DMS153 treated with DMSO at 0.1 percent for 48 hours (cell line): ENCODE measurements around the gene DCAF12.

Experiments
- DNase-seq: peaks from one replicate; lab custom pipeline; 2025; ENCODE audit not compliant: unreplicated experiment; lab: John Stamatoyannopoulos, UW

DCAF12 gene

DNA sequence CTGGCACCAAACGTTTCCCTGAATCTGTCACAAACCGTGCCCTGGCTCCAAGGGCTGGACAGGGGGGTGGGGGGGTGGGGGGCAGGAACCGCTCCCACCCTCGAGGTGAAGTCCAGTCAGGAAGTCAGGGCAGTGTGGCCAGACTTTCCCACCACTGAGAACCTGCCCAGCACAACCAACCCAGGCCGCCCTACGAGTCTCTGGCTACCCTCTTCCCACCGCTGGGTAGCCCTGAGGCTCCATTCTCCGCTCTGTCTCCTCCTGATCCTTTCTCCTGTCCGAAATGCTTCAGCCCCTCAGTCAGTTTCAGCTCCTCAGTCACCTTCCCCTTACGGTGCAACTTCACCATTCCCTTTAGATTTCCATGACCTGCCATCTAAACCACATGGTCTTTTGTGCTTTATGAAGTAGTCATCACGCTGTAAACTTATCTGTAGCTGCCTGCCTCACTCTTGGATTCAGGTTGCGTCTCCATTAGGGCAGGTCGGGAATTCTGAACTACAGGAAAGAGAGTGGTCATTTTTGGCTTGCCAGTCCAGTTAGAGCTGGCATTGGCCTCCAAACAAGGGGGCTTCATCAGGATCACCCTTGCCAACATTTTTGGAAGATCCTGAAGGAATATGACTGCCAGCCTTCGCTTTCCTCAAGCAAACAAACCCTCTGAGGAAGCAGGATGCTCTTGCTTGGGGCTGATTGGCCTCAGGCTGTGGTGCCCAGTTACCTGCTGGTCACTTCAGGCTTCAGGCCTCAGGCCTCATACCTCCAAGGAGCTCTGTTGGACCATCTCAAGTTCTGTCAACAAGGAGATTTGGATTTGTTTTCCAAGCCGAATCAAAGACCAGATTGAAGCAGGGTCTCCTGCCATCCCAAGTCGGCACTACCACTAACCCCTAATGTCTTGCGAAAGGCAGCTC is 794 bp upstream of the DCAF12 start:
- no peak for DNase-seq

GRCh38 chr9:34125681-34126206 is 754 bp downstream of the DCAF12 start:
- no peak for DNase-seq

- DNase-seq, result no peak
These were observed 1.6 kb downstream of the DCAF12 start for GRCh38 chr9:34124926-34125325.

GRCh38 chr9:34124099-34124498 is 2.4 kb downstream of the DCAF12 start:
- no peak for DNase-seq

- DNase-seq, result no peak
These were observed 2.8 kb downstream of the DCAF12 start for GRCh38 chr9:34123682-34124081.

DNA sequence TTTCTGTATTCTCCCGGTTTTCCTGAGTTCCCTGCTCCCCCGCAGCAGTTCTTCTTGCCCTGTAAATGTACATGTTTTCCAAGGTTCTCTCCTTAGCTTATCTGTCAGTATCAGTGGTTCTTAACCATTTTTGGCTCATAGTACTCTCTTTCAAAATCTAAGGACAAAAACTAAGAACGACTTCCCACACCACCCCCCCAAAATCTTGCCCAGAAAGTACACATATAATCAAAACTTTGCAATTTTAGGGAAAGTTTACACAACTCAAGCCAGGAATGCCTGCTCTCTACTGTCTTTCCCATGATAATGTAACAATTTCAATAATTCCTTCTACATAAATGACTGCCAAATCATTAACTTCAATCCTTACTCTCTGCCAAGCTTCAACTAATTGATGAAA is 4.5 kb downstream of the DCAF12 start:
- DNase-seq, result no peak

DNA sequence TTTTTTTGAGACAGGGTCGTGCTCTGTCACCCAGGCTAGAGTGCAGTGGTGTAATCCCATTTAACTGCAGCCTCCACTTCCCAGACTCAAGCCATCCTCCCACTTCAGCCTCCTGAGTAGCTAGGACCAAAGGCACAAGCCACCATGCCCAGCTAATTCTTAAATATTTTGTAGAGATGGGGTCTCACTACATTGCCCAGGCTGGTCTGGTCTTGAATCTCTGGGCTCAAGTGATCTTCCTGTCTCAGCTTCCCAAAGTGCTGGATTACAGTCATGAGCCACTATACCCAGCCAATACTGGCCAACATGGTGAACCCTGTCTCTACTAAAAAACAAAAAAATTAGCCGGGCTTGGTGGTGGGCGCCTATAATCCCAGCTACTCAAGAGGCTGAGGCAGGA is 6.8 kb downstream of the DCAF12 start:
- no peak for DNase-seq

DNA sequence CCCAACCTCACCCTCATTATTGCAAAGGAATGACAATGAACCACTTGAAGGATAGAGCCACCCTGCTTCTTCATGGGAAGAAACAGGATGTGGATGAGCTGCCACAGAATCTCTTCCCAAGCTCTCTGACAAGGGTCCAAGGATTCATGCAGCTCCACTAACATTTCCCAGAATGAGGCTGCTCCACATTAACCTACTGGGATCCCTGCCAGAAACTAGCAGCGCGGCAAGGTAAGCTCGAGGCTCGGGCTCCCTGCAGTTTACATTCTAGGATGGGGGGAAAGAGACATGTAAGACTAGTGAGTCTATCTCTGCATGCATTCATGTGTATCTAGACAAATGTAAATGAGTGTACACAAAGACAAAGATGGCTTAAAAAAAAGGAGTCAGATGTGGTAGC is 12.1 kb downstream of the DCAF12 start:
- no peak for DNase-seq

DNA sequence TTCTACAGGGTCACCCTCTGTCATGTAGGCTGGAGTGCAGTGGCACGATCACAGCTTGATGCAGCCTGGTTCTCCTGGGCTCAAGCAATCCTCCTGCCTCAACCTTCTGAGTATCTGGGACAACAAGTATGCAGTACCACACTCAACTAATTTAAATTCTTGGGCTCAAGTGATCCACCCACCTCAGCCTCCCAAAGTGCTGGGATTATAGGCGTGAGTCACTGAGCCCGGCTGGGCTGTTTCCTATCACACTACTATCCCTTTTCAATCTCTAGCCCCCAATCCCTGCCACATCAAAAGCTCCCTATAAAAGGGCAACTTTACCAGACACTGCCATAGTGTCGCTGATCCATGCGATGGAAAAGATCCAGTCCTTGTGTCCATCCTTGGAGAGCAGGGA is 20.4 kb downstream of the DCAF12 start:
- DNase-seq, result no peak

DNA sequence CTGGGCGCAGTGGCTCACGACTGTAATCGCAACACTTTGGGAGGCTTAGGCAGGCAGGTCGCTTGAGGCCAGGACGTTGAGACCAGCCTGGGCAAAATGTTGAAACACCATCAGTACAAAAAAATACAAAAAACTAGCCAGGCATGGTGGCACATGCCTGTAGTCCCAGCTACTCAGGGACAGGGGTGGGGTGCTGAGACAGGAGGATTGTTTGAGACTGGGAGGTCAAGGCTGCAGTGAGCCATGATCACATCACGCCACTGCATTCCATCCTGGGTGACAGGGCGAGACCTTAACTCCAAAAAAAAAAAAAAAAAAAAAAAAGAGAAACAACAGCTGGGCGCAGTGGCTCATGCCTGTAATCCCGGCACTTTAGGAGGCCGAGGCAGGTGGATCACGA is 23.7 kb downstream of the DCAF12 start:
- DNase-seq, result no peak

DNA sequence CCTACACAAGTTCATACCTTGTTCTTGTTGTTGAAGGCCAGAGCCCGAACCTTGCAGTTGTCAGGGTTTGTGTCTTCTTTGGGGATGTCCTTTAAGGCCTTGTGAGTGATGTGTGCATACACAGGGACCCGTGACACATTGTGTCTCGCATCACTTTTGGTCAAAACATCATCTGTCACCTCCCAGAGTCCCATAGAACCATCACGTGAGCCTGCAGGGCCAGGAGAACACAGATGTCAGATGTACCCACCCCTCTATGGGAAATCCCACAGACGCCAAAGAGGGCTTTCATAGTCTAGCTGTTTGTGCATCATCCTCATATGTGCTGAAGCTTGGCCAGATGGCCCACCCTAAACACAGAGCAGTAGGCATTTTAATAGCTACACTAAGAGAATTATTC is 28.2 kb downstream of the DCAF12 start:
- no peak for DNase-seq

GRCh38 chr9:34097865-34098264 is 28.6 kb downstream of the DCAF12 start:
- DNase-seq, result no peak

DNA sequence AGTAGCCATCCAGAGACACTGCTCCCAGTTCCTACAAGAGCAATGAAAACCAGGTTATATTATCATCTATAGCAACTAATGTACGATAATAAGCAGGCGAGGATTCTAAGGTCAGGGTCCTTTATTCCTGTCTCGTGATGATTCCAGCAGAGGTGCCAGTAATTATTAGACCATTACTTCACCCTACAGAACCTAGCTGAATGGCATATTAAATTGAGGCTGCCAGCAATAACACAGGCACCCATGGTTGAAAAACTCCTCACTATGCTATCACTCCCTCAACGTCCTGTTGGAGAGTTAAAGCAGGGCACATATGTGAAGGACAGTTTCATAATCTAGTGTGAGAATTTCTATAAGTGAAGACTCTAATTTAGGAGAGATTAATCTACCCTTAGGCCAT is 29.7 kb downstream of the DCAF12 start:
- DNase-seq, result no peak

- DNase-seq, result no peak
These were observed 32.9 kb downstream of the DCAF12 start for GRCh38 chr9:34093578-34093977.

GRCh38 chr9:34089311-34089710 is 37.2 kb downstream of the DCAF12 start:
- no peak for DNase-seq

- no peak for DNase-seq
These were observed 39.1 kb downstream of the DCAF12 start for GRCh38 chr9:34087370-34087769.

GRCh38 chr9:34086864-34087263 is 39.6 kb downstream of the DCAF12 start:
- DNase-seq, result no peak

DNA sequence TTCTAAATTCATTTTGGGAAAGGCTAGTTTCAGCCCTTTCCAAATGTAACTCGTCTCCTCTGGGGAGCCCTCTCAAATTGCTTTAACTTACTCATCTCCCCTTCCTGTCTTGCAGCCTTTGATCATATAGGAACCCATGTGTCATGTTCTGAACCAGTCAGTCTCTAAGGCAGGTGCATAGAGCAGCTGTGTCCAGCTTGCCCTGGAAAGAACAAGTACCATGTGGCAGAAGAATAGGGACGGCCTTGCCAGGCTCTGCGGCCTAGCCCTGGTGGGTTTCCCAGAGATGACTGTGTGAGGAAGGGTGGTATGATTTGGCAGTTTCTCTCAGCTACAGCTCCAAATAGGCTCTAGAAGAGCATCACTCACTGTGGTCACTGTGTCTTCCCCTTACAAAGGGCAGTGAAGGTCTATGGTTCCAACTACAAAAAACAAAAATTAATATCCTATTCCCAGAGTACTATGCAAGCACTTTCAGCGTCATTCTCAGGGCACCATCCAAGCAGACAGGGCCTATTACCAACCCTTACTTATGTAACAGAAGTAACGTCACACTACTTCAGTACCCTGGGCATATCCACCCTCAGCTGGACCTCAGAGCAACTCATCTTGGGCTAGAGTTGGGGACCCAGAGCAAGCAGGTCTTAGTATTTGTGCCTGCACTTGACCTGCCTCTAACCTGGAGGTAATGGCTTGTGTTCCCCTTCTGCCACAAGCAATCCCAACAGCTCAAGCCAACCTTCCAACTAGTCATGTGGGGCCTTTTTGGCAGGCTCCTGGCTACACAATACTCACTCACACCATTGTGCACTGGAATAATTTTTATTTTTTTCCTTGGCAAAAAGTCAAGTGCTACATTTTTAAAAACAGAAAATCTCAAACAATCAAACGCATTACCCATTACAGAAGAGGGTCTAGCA is 40.7 kb downstream of the DCAF12 start:
- no peak for DNase-seq

DNA sequence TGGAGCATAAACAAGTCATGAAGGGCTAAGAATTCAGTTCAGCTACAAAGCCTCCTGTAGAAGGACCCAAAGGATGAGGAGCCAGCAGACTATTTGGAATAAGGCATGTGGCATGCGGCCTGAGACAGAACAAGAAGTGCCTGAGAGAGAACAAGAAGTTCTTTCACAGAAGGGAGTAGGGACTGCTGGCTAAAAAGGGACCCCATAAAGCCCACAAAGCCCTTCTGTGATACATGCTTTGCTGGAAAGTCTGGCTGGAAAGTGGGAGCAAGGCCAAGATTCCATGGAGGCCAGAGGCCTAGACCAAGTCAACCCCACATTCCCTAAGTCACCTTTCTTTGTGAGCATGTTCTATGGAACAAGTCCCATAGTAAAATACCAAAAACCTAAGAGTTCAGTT is 41.9 kb downstream of the DCAF12 start:
- no peak for DNase-seq

GRCh38 chr9:34079181-34079580 is 47.3 kb downstream of the DCAF12 start:
- DNase-seq, result no peak

DNA sequence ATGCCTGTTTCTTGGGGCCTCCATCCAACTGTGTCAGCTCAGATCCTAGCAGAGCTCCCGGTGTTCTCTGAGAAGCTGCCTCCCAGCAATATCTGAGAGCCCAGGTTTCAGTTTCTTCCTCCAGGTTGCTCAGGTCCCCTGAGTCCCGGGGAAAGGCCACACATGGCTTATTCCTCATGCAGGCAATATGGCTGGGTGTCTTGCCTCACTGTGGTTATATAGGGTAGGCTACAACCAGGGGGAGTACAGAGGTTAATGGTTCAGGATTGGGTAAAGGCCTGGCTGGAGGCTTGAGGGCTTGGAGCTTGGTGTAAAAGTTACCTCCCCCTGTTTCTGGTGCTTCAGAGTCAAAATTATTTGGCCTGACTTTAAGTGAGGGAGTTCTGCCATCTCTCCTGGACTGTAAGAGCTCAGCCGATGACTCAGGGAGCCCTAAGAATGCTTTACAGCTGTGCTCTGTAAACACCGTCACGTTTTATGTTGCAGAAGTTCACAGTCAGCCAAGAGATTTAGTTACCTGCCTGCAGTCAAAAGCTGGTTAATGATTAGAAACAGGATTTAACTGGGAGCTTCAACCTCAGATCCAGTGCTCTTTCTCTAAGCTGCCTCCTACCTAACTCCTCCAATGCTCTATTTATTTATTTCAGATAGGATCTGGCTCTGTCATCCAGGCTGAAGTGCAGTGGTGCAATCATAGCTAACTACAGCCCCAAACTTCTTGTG is 53.5 kb downstream of the DCAF12 start:
- DNase-seq, result peak; percentile 9
